GM19025 (cell line): ENCODE results near the gene PNCK.
"Not testable (repeated sequence)": the region's sequence is repeated elsewhere in the genome, so short reads cannot be mapped to it uniquely, and the experiment has no call there.

Experiments used
- ATAC-seq: cut with Tn5 transposase; IDR thresholded peaks from one replicate; pipeline ENCODE4 v1.9.1; 2021; ENCODE audit warnings: mild to moderate bottlenecking, low read depth, moderate library complexity; ENCODE audit not compliant: unreplicated experiment

The PNCK gene

DNA sequence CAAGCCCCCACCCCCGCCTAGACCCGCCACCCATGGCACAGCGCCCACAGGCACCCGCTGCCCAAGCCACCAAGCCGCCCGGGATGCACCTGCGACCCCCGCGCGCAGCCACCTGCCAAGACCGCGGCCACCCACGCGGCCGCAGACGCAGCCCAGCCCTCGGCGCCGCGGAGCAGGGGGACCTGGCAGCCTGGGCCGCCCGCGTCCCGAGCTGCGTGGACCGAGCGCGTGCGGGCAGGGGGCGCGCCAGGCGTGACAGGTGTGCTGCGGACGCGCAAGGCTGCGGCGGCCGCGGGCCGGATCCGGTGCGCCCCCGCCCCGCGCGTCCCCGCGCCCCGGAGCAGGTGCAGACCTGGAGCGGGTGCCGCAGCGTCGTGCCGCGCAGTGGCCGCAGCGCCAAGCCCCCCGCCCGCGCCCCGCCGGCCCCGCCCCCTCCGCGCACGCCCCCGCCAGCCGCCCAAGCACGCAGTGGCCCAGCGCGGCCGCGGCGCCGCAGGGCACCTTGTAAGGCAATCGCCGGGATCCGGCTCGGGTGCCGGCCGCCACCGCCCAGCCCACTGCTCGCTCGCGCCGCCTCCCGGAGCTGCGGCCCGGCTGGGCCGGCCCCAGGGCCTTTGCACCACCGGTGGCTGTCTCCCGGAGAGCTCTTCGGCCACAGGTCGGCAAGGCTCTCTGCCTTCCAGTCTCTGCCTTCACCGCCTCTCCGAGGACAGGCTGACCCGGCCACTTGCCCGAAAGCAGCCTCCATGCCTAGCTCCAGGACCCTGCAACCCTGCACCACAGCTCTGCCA, at the start of gene PNCK:
Gene PNCK (minus strand): TSS at position 386 of the 791 bp plus-strand sequence. CDS start 737 bp downstream, outside the sequence.
- ATAC-seq: no peak

DNA sequence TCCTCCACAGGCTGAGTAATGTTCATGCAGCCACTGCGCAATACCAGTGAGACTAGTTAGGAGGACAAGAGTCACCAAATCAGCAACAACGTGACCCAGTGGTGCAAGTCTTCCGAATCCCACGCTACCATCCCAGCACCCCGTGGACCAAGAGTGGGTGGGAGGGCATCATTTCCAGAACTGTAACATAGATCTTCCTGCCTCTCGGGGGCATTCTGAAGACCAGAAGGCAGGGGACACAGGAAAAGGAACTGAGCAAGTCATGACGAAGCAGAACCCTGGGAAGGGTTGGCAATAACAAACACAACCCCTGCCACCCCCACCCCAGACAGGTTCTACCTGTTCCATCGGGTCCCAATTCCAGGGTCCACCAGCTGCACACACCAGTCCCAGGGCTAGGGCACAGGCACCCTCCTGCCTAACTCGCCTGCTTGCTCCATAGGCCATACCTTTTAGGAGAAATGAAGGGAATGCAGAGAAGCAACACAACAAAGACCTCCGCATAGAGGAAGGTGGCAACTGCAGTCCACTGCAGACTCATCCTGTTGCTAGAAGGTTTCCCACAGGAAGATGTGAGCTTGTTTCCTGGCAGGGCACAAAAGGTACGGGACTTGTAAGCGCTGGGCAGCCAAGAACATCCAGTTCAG, 49.2 kb upstream of the PNCK start:
- no peak for ATAC-seq

DNA sequence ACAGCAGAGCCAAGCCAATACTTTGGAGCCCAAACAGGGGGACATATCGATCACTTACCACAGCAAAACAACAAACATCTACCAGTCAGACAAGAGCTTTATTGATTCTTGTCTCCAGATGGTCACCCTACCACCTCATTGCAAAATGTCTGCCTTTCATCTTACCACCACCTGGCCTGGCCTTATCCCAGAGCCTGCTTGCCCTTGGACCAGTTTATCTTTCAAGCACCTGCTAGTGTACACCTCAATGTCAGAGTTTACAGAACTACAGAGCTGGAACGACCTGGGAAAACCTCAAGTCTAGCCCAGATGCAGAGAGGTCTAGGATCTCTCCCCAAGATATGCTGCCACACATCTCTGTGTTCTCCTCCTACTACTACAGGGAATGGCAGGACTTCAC, 46.1 kb upstream of the PNCK start:
- ATAC-seq: no peak

DNA sequence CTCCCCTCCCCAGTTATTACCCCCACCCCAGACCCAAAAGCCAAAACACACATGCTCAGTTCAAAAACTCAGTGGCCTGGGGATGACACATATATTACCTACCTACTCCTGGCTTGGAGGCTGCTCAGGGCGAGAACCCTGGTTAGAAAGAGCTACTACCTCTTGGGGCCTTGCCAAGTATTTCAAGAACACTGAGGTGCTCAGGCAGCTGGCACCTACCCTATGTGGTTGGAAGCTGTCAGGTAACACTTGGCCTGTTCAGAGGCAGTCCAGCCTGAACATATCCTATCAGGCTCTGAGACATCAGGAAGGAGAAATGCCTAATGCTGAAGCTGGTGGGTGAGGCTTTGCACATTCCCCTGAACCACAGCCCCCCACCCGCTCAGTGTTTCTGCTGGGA, 45.6 kb upstream of the PNCK start:
- no peak for ATAC-seq

DNA sequence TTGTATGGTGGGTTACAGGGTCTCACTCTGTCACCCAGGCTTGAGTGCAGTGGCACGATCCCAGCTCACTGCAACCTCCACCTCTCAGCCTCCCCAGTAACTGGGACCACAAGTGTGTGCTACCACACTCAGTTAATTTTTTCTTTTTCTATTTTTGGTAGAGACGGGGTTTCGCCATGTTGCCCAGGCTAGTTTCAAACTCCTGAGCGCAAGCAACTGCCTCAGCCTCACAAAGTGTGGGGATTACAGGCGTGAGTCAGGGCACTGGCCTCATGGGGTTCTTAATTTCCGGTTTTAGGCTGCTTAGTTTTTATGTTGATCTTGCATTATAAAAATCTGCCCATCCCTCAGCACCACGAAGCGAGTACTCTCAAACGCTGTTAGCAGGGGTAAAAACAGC, 43.8 kb upstream of the PNCK start:
- no peak for ATAC-seq

DNA sequence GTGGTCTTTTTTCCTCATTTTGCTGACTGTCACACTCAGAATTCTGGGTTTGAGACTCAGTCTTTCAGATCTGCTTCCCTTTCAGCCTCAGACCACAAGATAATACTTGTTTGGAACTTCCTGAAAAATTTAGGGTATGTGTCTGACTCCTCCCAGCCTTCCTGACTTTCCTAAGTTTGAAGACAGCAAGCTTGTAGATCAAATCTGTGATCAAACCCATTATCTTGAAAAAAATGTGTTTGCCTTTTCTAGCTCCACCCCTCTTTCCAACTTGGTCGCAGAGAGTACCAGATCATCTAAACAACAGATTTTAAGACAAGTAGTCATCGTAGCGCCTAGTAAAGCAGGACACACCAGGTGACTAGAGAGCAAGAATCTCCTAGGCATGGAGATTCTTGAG, 40.6 kb upstream of the PNCK start:
- ATAC-seq: no peak

DNA sequence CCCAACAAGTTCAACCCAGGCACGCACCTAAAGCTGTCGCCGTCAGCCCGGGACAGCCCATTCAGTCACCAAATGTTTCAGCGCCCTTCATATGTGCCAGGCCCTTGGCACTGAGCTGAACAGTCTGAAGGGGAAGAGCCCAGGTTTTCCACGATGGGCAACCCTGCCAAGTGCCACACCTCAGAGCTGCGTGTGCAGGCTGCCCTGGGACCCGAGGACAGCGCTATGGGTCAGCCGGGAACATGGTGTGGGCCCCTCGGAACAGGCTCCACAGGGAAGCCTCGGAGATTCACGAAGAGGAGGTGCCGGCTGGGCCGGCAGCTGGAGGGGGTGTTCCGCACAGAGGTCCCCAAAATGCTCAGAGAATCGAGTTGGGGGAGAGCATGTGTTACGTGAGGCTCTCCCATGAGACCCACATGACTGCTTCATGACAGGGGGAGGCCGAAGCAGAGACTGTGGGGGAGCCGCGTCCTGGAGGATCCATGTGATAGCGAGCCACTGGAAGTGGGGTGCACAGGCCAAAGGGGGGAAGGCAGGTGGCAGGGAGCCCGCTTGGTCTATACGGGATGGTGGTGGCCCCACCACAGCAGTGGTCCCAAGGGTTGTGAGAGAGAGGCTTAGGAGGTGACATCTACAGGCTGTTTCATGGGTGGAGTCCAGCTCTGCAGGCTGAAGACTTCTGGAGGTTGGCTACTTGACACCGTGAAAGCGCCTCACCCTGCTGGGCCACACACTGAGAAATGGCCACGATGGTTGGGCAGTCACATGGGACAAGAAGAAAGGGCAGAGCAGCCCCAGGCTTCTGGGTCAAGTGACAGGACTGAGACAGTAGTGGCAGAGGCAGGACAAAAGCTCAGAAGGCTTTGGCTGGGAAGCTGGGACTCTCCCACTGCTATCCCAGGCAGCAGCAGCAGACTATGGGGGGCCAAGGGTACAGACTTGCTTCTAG, 36.4 kb upstream of the PNCK start:
- no peak for ATAC-seq

DNA sequence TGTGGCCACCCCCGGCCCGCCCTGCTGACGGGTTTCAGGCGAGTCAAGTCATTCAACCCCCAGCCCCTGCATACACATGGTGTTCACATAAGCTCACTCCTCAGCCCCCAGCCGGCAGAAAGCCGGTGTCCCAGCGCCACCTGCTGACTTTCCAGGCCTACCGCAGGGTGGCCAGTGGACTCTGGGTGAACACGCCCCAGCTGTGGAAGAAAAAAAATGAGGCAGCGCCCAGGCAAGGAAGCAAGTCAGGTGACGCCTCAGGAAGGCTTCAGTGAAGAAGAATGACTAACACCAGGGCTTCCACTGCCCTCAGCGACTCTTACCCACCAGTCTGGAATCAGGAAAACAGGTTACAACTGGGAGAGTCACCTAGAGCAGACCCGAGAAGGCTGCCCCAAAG, 34.8 kb upstream of the PNCK start:
- no peak for ATAC-seq

DNA sequence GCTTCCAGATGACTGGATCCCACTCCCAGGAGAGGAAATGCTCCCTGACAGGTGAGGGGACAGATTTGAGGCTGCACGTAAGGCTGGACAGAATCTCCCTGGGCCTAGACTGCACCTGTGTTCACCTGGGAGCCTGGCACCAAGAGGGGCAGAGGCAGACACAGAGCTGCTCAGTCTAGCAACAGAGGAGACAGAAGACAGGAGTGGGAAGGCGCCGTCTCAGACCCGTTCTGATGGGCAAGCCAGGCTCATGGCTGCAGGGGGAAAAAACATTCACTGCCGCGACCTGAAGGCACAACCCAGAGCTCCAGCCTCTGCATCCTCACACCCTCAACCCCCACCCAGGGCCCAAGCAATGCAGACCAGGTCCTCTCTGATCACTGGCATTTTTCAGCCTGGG, 33.8 kb upstream of the PNCK start:
- no peak for ATAC-seq

DNA sequence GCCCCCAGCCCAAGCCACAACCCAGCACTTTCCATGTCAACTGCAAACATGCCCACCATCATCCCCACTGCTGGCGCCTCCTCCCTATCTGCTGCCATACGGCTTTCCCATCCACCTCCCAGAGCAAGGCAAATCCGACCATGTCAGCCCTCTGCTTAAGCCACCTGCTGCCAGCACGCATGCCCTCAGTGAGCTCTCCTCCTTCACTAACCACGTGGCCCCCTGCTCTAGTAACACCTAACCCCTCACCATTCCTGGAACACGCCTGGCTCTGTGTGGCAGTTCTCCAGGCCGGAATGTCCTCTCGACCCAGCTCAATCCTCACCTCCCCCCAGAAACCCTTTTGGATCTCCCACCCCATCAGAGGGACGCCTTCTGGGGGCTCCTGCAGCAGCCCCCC, 33.2 kb upstream of the PNCK start:
- ATAC-seq: no peak

DNA sequence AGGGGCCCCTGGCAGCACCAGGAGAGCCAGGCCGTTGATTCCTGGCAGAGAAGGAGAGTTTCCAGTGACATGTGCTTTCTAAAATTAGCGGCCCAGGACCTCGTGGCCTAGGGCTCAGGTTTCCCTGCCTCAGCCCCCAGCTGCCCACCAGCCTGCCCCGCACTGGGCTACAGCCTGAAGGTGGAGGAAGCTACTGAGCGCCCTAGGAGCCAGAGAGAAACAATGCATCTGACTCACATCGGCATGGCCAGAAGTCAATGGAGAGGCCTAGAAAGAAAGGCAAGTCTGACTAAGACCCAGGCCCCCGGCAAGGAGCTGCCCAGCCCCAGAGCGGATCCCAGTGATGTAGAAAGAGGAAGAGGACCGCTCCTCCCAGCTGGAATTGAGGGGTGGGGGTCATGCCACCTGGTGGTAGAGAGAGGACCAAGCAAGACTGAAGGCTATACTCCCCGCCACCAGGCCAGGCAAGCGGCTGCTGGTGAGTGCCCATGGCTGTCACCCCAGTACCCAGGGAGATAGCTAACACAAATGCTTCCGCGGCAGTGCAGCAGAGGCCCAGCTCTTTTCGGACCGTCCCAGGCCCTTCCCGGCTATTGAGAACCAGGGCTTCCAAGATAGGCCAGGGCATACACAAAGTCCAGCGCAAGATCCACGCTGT, 31.9 kb upstream of the PNCK start:
- ATAC-seq: not testable (repeated sequence)

DNA sequence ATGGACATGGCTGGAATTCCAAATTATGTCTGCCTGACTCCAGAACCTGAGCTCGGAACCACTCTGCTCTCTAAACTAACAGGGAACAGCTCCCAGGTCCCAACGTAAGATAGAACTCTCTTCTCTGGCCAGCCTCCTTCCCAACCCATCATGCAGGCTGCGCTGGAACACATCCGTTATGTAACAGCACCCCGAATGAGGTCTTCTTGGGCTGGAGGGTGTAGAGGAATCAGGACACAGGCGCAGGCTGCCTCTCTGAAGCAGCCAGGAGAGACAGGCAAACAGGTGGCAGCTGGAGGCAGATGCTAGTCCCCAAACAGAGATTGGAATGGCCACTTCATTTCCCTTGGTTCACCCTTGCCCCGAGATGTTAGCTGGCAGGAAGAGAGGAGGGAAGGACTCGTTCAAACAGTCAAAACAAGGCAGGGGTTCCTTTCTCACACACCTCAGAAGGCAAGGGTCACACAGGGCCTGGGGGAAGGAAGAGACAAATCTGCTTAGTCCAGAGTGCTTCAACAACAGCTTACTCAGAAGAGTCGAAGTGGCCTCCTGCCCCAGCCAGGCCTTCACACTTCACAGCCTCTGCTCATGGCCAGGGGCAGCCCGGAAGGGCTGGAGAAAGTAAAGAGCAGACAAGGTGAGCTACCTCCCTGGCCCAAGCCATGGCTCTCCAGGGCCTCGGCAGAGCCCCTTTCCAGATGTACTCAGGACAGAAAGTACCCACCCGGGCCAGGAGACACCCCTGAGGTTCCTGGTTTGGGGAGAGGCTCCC, 31.2 kb upstream of the PNCK start:
- not testable (repeated sequence) for ATAC-seq

DNA sequence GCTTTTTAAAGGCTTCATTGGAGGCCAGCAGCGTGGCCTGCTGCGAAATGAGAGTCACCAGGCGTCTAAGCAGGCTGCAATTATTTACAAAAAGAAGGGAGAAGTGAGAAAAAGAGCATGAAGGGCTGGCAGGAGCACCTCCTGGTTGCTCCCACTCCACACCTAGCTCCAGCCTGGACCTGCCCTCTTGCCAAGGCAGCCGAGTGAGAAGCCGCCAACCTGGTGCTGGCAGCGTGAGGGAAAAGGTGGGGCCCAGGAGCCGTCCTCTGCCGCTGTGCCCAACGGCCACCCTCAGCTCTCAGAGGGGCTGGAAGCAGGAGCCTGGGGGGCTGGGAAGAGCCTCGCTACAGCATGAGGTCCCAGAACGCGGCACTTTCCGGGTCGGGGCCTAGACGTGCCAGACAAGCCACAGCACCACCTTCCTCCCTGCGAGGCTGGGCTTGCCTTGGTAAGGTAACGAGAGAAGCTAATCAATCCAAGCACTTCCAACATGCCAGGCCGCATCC, 30.5 kb upstream of the PNCK start:
- ATAC-seq: no peak

DNA sequence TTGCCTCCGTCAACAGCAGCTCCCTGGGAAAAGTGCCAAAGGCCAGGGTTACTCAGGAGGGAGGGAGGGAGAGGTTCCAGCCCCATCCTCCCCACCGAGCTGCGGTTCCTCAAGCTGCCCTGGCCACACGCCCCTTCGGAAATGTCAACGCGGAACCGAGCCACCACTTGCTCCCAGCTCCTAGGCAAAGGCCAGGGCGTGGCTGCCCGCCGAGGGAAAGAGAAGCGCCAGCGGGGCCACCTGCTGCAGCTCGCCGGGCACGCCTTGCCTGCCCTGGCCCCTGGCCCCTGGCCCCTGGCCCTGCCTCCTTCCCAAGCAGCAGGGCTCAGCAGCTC, 29.4 kb upstream of the PNCK start:
- ATAC-seq: no peak

DNA sequence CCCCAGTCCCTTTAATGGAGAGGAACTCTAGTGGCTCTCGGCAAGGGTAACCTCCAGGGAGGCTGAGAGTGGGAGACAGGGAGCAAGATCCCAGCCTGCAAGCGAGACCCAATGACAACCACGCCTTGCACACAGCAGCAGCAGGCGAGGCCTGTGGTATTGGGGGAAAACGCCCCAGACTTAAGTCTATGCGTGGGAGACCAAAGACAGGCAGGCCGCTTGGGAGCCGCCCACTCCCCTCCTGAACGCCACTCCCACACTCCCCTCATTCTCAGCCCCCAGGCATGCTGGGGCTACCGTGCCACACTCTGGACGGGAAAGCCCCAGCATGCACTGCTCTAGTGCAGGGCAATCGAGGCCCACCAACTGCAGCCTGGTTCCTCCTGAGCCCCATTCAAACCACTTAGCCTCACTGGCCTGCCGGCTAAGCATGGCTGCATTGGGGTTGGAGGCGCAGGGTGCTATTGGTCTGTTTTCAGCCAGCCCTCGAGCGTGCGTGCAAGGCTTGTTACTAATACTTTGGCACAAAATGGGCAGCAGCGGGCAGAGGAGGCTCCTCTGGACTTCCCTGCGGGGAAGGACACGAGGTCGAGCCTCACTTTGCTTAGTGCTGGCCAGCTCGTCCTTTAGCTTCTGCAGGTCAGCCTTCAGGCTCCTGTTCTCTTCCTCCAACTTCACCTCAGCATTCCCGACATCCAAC, 28.9 kb upstream of the PNCK start:
- no peak for ATAC-seq

DNA sequence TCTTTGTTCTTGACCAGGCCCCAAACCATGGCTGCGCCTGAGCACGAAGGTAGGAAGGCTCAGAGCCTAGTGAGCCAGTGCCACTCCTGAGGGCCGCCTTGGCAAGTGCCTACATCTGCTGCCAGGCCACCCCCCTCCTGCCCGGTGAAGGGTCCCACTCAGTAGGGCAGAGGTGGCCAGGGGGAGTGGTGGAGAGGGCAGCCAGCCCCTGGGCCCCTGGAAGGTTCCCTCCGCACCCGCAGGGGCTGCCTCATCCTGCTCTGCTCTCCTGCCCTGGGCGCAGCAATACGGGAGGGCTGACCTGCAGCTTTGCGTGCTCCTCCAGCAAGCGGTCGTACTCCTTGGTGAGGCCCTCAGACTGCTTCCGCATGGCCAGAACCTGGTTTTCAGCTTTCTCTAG, 28.1 kb upstream of the PNCK start:
- no peak for ATAC-seq

DNA sequence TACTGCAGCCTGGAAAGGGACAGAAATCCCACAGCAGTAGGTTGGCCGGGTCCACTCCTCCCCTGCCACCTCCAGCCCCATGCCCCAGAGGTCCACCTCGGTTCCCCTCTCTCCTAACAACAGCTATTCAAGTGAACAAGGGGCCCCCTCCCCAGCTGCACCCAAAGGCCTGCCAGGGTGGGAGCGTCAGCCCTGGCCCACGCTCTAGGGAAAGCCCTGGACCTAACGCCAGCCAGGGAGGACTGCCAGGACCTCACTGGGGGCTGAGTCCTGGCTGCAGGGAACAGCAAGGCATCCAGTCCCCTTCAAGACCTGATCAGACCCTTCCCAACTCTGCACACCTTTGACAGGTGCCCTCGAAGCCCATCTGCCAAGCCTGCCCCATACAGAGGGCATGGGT, 27.4 kb upstream of the PNCK start:
- ATAC-seq: no peak

DNA sequence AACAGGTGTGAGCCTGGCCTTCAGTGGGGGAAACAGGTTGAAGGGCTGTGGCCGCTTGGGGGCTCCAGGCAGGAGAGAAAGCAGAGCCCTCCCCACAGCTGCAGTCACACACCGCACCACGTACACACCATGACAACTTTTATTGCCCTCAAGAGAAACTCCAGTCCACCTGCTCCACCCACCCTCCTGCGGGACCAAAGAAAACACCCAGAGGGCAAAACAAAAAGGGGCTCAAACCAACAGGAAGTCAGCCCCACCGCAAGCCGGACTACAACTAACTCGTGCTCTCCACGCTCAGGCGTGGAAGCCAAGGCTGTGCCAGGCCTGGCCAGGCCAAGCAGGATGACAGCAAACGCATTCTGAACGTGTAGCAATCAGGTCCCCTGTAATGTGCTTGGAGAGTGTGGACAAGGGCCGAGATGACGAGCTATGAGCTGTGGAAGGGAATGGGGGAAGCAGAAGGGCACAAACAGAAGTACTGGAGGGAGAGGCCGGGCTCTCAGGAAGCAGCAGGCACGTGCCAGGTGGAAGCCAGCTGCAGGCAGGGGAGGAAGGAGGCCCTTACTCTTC, 26.8 kb upstream of the PNCK start:
- ATAC-seq: no peak
